AML-193 (cell line): Measurements from ENCODE around the gene MAB21L4.

Experiments
- DNase-seq, 2 experiments: peaks; one replicate each; lab custom pipeline; 2025; lab: John Stamatoyannopoulos, UW

Gene MAB21L4

GRCh38 chr2:240895656-240896388, at the start of gene MAB21L4:
MAB21L4 (minus strand) TSS chr2:240896156; CDS start chr2:240895997, 159 bp downstream.
- no peak for DNase-seq

GRCh38 chr2:240936106-240936505, 40.1 kb upstream of the MAB21L4 start:
- no peak for DNase-seq

- no peak for DNase-seq
These were observed 39.3 kb upstream of the MAB21L4 start for GRCh38 chr2:240935103-240935876.

- DNase-seq, result no peak
These were observed 38.7 kb upstream of the MAB21L4 start for GRCh38 chr2:240934701-240935102.

GRCh38 chr2:240933966-240934700, 38.2 kb upstream of the MAB21L4 start:
- DNase-seq, result no peak

- no peak for DNase-seq
These were observed 37.4 kb upstream of the MAB21L4 start for GRCh38 chr2:240933048-240933965.

GRCh38 chr2:240932724-240933047, 36.7 kb upstream of the MAB21L4 start:
- DNase-seq, result no peak

GRCh38 chr2:240932001-240932723, 36.2 kb upstream of the MAB21L4 start:
- no peak for DNase-seq

- no peak for DNase-seq
These were observed 35.5 kb upstream of the MAB21L4 start for GRCh38 chr2:240931319-240931949.

- no peak for DNase-seq
These were observed 34.8 kb upstream of the MAB21L4 start for GRCh38 chr2:240930631-240931318.

GRCh38 chr2:240930096-240930630, 34.2 kb upstream of the MAB21L4 start:
- no peak for DNase-seq

GRCh38 chr2:240929364-240930095, 33.6 kb upstream of the MAB21L4 start:
- DNase-seq, result no peak

- no peak for DNase-seq
These were observed 32.8 kb upstream of the MAB21L4 start for GRCh38 chr2:240928476-240929363.

GRCh38 chr2:240927390-240927781, 31.4 kb upstream of the MAB21L4 start:
- DNase-seq, result no peak

- DNase-seq, result no peak
These were observed 30.8 kb upstream of the MAB21L4 start for GRCh38 chr2:240926516-240927389.

- DNase-seq, result no peak
These were observed 29.9 kb upstream of the MAB21L4 start for GRCh38 chr2:240925568-240926515.
